HL-60/S4 (cell line): ENCODE data around the gene ELN.
"Not testable (repeated sequence)": the region's sequence is repeated elsewhere in the genome, so short reads cannot be mapped to it uniquely, and the experiment has no call there.

Experiments used
- in situ Hi-C: fragments of 300-500 bp; cut with MboI; formaldehyde crosslinking; loops from 2 replicates; pipeline ENCODE4 v1.14.3; 2022; ENCODE audit warnings: low sequenced_read_pairs

The ELN gene

DNA sequence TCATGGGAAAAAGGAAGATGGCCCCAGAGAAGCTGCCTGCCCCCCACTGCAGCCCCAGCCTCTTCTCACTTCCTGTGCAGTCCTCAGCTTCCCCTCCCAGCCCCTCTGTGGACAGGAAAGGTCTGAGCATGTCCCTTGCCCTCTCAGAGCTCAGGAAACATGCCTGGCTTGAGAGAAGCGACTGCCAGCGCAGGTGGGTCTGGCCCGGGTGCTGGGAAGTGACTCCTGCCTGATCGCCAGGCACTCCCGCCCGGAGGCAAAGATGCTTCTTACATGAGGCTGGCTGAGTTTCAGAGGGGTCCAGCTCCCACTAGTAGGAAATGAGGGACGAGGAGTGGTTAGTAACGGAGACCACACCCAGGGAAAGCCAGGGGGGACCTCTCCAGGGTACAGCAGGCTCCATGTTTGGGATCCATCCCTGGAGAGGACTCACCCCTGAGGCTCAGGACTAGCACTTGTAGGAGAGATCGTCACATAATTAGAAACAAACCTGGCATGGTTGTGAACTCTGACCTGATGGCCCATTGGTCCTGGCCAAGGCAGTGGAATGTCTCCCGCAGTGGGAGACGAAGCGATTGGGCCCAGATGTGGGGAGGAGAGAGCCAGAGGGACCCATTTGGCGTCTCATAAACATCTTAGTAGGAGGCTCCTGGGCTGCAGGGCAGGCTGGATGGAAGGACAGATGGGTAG is 12.3 kb downstream of the ELN start:
- in situ Hi-C loops: no loop called here

DNA sequence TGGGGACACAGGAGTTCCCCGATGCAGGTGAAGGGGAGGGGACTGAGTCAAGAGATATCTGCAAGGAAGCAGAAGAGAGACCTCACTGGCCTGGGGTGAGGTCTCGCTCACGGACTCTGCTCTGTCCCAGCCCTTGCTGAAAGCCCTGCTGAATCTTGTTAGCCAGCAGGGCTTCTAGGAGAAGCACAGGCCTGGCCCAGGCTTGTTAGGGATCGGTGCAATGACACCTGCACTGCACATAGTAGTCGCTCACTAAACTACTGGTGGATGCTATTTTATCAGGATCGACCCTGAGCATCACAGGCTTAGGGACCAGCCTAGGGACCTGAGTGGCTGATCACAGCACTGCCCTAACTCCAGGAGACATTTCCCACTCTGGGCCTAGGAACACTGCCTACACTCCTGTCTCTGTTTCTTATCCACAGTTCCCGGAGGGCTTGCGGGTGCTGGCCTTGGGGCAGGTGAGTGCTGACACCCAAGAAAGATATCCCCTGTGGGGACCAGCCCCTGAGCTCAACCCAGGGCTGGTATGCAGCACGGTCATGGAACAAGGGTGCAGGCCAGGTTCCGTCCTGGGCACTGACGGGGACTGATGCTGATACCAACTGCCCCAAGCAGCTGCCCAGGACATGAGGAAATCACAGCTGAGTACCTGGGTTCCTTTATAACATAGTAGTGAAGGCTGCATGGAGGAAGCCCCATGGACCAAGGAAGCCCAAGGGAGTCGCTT is 13.0 kb downstream of the ELN start:
- in situ Hi-C loops: no loop called here

DNA sequence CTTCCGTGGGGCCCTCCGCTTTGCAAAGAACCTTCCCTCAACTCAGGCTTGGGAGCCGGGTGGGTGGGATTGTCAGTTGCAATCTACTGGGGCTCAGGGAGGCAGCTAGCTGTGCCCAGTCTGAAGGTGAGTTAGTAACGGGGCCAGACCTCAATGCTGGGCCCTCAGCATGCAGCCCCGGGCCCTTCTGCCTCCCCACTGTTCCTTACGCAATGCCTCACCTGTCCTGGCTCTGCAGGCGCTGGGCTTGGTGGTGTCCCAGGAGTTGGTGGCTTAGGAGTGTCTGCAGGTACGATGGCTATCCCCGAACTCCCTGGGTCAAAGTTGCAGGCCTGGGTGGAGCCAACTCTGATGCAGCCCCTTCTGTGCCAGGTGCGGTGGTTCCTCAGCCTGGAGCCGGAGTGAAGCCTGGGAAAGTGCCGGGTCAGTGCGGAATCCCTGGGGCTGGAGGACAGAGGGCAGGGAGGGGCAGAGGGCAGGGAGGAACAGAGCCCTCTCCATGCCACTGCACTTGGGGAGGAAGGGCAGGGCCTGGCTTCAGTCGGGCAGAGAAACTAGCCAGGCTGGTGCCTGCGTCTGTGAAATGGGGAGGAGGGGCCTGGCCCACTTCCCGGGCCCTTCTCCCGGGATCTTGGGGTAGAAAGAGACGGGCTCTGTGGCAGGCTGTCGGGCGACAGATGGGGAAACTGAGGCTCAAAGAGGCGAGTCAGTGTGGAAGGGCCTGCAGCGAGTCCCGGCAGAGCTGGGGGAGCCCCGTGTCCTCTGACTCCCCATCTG is 15.0 kb downstream of the ELN start:
- in situ Hi-C loops: no loop called here

DNA sequence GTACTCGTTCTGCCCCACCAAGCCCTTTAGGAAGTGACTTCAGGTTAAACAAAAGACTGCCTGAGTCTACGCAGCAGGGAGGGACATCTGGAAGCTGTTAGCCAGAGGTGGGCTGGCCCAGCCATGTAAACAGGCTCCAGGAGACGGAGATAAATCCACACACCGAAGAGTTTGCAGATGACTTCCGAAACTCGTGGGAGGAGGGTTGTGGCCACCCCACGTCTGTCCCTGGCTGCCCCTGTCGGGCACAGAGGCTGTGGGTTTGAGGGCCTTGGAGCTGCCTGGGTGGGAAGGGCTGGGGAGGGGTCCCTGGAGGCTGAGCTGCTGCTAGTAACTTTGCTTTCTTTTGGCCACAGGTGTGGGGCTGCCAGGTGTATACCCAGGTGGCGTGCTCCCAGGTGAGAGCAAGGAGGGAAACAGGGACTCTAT is 15.6 kb downstream of the ELN start:
- in situ Hi-C loops: no loop called here

DNA sequence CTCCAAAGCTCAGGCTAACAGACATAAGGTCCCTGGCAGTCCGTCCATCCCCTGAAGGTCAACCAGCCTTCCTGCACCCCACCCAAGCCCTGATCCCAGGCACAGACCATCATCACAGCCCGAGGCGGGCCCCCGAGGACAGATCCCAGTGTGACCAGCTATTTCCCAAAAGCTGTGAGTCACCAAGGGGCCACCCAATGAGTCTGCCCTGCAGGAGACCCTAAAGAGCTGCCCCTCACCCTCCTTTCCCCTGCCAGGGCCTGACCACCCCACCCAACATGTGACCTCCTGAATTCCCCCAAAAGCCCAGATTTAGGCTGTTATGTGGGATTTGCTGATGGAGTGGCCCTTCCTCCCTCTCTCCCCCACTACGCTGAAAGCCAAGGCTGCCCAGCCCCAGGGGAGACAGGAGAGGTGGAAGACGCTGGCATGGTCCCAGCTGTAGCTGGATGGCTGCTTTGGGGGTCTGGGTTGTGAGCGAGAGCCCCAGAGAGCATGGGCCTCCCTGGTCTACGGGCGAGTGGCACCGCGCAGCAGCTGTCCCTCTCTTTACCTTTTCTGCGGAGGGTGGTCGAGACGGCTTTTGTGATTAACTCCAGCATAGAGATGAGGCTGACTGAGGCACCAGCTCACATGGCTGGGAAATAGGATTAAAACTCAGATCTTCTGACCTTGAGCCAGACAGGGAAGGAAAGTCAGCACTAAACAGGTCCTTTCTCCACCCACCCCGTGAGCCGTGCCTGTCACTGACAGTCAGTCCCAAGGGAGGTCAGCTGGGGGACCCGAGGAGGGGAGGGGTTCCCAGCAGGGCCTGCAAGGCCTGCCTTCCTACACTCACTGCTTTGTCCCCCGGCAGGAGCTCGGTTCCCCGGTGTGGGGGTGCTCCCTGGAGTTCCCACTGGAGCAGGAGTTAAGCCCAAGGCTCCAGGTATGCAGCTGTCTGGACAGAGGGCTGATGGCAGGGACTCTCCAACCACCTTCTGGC is 16.7 kb downstream of the ELN start:
- in situ Hi-C loops: no loop called here

DNA sequence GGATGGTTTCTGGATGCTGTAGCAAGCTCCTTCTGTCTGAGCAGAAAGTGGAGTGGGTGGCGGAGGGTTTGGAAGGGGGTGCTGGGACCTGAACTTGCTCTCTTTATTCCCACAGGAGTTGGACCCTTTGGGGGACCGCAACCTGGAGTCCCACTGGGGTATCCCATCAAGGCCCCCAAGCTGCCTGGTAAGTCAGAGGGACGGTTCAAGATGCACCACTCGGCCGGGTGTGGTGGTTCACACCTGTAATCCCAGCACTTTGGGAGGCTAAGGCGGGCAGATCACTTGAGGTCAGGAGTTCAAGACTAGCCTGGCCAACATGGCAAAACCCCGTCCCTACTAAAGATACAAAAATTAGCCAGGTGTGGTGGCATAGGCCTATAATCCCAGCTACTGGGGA is 18.6 kb downstream of the ELN start:
- in situ Hi-C loops: not testable (repeated sequence)

DNA sequence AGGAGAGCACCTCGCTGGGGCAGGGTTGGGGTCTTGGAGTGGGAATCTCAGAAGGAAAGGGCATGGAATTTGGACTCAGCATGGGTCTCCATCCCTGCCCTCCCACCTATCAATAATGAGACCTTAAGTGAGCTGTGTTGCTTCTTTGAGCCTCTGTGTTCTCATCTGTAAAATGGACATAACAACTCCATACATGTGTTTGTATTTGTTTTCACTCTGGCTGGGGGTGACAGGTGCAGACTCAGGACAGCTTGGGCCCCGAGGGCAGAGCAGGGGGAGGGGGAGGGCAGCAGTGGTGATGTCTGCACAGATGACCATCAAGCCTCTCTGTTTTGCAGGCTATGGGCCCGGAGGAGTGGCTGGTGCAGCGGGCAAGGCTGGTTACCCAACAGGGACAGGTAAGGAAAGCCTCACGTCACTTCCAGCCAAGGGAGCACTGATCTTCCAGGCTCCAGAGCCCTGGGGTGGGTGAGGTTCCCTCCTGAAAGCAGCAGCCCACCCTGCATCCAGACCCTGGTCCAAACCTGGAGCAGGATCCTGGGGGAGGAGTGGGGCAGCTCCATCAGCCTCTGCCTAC is 19.9 kb downstream of the ELN start:
- in situ Hi-C loops: no loop called here

DNA sequence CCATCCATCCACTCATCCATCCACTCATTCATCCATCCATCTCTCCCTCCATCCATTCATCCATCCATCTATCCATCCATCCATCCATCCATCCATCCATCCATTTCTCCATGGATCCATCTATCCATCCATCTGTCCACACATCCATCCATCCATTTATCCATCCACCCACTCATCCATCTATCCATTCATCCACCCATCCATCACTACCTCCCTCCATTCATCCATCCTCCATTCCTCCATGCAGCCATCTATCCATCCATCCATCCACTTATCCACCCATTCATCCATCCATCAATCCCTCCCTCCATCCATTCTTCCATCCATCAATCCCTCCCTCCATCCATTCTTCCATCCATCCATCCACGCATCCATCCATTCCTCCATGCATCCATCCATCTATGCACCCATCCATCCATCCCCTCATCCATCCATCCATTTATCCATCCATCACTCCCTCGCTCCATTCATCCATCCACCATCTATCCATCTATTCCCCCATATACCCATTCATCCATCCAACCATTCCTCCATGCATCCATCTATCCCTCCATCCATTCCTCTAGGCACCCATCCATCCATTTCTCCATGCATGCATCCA is 21.1 kb downstream of the ELN start:
- in situ Hi-C loops: no loop called here

DNA sequence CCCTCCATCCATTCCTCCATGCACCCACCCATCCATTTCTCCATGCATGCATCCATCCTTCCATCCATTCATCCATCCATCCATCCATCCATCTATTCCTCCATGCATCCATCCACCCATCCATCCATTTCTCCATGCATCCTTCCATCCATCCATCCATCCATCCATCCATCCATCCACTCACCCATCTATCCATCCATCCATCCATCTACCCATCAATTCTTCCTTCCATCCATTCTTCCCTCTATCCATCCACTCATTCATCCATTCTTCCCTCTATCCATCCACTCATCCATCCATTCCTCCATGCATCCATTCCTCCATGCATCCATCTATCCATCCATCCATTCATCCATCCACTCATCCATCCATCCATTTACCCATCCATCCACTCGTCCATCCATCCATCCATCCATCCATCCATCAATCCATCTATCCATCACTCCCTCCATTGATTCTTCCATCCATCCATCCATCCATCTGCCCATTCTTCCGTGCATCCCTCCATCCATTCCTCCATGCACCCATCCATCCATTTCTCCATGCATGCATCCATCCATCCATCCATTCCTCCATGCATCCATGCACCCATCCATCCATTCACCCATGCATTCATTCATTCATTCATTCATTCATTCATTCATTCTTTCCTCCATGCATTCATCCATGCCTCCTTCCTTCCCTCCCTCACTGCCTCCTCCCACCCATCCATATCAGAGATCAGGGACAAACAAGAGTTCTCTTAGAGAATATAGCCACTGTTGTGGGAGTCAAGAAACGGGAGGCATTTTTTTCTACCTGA is 22.2 kb downstream of the ELN start:
- in situ Hi-C loops: no loop called here

DNA sequence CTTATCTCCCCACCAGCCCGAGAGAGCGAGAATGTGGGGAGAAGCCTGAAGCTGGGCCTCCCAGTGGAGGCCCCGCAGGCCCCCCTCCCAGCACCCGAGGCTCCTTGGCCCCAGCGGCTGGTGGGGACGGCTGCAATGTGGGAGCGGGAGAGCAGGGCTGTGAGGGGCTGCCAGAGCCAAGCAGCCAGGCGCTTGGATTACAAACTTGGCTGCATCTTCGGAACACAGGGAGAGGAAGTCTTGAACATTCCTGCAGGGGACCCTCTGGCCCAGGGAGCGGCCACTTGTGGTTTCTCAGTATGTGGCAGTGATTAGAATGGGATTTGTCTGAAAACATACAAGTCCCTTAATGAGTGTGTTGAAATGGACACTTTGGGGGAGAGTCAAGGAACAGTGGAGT is 23.2 kb downstream of the ELN start:
- in situ Hi-C loops: no loop called here

DNA sequence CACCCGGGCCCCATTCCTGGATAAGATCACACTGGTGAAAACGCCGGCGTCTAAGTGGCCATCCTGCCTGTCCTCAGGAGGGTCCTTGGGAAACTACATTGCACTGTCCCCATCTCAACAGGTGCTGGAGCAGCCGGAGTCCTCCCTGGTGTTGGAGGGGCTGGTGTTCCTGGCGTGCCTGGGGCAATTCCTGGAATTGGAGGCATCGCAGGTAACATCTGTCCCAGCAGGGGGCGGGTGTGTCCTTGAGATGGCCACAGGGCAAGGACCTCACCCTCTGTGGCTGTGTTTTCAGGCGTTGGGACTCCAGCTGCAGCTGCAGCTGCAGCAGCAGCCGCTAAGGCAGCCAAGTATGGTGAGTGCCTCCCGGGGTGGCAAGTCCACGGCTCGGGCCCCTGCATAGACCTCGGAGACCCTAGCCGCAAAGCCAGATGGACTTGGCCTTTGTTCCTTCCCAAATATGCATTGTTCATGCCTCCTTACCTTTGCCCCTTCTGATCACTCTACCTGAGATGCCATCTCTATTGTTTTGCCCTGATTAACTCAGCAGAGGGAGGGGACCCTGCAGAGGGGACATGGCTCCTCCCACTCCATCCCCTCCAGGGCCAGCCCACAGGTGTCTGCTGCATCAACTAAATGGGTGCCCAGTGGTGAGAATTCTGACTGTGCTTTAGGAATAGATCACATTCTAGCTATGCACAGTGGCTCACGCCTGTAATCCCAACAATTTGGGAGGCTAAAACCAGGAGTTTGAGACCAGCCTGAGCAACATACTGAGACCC is 23.8 kb downstream of the ELN start:
- in situ Hi-C loops: no loop called here

DNA sequence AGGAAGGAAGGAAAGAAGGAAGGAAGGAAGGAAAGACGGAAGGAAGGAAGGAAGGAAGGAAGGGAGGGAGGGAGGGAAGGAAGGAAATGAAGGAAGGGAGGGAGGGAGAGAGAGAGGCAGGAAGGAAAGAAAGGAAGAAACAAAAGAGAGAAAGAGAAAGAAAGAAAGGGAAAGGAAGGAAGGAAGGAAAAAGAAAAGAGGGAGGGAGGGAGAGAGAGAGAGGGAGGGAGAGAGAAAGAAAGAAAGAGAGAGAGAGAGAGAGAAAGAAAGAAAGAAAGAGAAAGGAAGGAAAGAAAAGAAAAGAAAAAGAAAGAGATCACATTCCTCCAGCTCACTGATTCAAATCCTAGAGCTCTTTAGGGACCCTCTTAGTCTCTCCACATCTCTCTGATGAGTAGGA is 24.7 kb downstream of the ELN start:
- in situ Hi-C loops: no loop called here

DNA sequence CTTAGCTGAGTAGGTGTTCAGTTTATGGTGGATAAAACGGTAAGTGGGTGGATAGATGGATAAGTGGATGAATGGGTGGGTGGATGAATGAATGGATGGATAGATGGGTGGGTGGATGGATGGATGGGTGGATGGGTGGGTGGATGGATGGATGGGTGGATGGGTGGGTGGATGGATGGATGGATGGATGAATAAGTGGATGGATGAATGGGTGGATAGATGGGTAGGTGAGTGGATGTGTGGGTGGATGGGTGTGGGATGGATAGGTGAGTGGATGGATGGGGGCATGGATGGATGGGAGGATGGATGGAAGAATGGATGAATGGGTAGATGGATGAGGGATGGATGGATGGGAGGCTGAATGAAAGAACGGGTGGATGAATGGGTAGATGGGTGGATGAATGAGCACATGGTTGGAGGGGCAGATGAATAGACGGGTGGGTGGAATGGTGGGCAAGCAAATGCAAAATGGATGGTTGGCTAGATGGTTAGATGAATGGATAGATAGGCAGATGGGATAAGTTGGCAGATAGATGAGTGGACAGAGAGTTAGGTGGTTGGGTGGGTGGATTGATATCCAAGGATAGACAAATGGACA is 25.7 kb downstream of the ELN start:
- in situ Hi-C loops: no loop called here

DNA sequence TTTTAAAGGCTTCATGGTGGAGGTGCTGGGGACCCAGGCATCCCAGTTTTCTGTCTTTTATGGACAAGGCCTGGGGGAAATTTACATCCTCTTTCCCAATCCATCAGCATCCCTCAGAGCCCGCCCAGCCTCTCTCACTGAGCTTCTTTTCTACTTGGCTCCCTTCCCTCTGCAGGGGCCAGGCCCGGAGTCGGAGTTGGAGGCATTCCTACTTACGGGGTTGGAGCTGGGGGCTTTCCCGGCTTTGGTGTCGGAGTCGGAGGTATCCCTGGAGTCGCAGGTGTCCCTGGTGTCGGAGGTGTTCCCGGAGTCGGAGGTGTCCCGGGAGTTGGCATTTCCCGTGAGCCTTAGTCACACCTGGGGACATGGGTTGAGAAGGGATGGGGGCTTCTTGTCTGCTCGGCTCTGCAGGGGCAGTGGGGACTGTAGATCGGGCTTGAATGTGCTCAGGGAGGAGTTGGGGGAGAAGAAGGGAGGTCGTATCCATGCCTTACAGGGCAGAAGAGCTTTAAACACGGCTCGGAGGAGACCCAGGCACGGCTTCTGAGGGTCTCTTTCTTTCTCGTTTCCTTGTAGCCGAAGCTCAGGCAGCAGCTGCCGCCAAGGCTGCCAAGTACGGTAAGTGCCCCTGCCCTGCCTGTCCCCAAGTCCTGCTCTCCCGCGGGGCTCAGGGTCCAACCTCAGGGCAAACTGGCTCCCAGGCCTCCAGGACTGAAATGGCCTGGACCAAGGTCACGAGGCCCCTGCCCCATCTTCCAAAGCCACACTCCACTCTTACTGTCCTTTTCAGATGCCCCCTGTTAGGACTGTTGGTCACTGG is 28.3 kb downstream of the ELN start:
- in situ Hi-C loops: no loop called here

DNA sequence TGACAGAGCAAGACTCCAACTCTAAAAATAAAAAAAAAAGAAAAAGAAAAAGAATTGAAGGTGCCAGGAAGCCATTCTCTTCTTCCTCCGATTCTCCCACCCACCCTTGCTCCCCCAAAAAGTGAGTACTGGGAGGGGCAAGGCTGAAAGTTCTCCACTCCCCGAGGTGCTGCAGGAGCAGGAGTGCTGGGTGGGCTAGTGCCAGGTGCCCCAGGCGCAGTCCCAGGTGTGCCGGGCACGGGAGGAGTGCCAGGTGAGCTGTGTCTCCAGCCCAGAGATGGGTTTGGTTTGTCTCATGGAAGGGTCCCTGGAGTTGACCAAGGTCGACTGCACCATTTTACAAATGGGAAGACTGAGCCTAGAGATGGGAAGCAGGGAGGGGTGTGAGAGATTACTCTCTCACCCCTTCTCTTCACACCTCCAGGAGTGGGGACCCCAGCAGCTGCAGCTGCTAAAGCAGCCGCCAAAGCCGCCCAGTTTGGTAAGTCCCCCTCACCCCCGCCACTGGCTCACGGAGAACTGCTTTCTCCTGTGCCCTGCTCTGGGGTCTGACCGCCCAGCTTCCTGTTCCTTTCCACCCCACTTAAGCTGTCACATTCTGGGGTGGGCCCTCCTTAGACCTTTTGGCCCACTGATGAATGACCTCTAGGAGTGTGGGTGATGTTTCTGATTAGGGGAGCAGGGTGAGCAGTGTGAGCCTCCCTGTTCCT is 29.4 kb downstream of the ELN start:
- in situ Hi-C loops: no loop called here

DNA sequence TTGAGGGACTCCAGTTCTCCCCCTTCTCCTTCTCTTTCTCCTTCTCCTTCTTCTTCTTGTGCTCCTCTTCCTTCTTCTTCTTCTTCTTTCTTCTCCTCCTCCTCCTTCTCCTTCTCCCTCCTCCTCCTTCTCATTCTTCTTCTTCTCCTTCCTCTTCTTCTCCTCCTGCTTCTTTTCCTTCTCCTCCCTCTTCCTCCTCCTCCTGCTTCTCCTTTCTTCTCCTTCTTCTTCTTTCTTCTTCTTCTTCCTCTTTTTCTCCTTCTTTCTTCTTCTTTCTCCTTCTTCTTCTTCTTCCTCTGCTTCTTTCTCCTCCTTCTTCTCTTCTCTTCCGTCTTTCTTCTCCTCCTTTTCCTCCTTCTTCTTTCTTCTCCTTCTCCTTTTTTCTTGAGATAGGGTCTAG is 30.0 kb downstream of the ELN start:
- in situ Hi-C loops: no loop called here

DNA sequence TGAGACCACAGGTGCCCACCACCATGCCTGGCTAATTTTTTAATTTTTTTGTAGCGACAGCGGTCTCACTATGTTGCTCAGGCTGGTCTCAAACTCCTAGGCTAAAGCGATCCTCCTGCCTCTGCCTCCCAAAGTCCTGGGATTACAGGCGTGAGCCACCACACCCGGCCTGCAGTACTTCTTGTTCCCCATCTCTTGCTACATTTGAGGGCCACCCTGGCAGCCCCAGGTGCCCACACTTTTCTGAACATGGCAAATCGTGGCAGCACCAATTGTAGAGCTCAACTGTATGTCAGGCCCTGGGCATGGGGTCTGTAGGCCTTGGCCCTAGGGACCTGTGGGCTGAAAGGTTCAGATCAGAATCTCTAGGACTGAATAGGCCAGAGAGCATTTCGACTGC is 30.5 kb downstream of the ELN start:
- in situ Hi-C loops: no loop called here
